Transverse colon (tissue), 4 donors: Measurements from ENCODE around the gene SMIM12. TPM values are rescaled to one million over a fixed set of nuclear protein-coding genes. Genes with fewer than 3 reads are reported as not detected.

ENCODE experiments used
- DNase-seq: peaks from one replicate; pipeline ENCODE4 v3.0.0-alpha.2; 2019
- H3K27ac ChIP-seq, 4 donors: fragments of 200-600 bp; sonication (generic); 2 replicates each; pipeline ENCODE4 v1.5.1; 2016 to 2018; ENCODE audit warnings: inconsistent platforms in 4 of 4
- H3K27me3 ChIP-seq: fragments of 200-600 bp; sonication (generic); 2 replicates; pipeline ENCODE4 v1.5.1; 2017; ENCODE audit warnings: inconsistent platforms
- H3K36me3 ChIP-seq, 4 donors: fragments of 200-600 bp; sonication (generic); 2 replicates each; pipeline ENCODE4 v1.5.1; 2017 to 2019; ENCODE audit warnings: inconsistent platforms in 4 of 4
- H3K4me1 ChIP-seq, 4 donors: fragments of 200-600 bp; sonication (generic); 2 replicates each; pipeline ENCODE4 v1.5.1; 2017 to 2020; ENCODE audit warnings: inconsistent platforms in 4 of 4
- H3K4me3 ChIP-seq, 4 donors: fragments of 200-600 bp; sonication (generic); 1 replicate in 1 of 4; 2 replicates in 3 of 4; pipeline versions ENCODE4 v1.5.1 to v1.6.1; 2017 to 2019; ENCODE audit warnings: inconsistent platforms in 4 of 4
- H3K9me3 ChIP-seq, 2 donors: fragments of 200-600 bp; sonication (generic); 2 replicates each; pipeline ENCODE4 v1.5.1; 2017 to 2019; ENCODE audit warnings: inconsistent platforms in 2 of 2
- EP300 ChIP-seq: sonication (generic); formaldehyde crosslinking; IDR thresholded peaks from one replicate; pipeline ENCODE4 v1.6.1; 2017; ENCODE audit warnings: antibody characterized with exemption, low read depth
- POLR2A ChIP-seq: fragments of 450-650 bp; IDR thresholded peaks from one replicate; pipeline ENCODE4 v1.6.1; 2016; ENCODE audit warnings: antibody characterized with exemption, mild to moderate bottlenecking, moderate library complexity
- POLR2AphosphoS5 ChIP-seq, 3 donors: sonication (generic); formaldehyde crosslinking; IDR thresholded peaks; one replicate each; pipeline ENCODE4 v1.6.1; 2016; ENCODE audit warnings: antibody characterized with exemption in 3 of 3
- WGBS, 2 donors: methylation state at CpG; one replicate each; pipeline ENCODE4 v1.1.5; 2018; ENCODE audit warnings: low coverage in 1 of 2; 5-methylcytosine and 5-hydroxymethylcytosine counted together
- in situ Hi-C, 4 donors: fragments of 200-750 bp; cut with MboI; loops; one replicate each; pipeline versions ENCODE4 v1.15.0 to v1.15.1; 2017; ENCODE audit warnings: low sequenced_read_pairs in 3 of 4, low pct_ligation_motif_present in 1 of 4, low pct_unique_long_range_greater_than_20kb in 1 of 4
- intact Hi-C: fragments of 100-400 bp; cut with DNase I; formaldehyde crosslinking; loops from one replicate; pipeline ENCODE4 v1.15.1; 2023; ENCODE audit warnings: low total_unique reads
- total RNA-seq, 4 donors: library from RNA; depleted of rRNA; stranded (reverse); fragments of >200 nt; gene quantifications; one replicate each; pipeline ENCODE4 v1.1.0, GENCODE V29; 2016
- TF ChIP-seq, protein P1 (sequence below), 5 experiments: fragments of 200-600 bp in 3 of 5; fragments of 450-650 bp in 2 of 5; sonication (generic) in 3 of 5; IDR thresholded peaks; 1 replicate in 2 of 5; 2 replicates in 3 of 5; pipeline ENCODE4 v1.5.1; 2016 to 2017; ENCODE audit warnings: antibody characterized with exemption in 5 of 5, inconsistent platforms in 3 of 5, mild to moderate bottlenecking in 2 of 5, moderate library complexity in 1 of 5

Gene SMIM12
- total RNA-seq, 4 donors from 2014 or later: 14.2 to 42.2 (median 31.5) TPM

DNA sequence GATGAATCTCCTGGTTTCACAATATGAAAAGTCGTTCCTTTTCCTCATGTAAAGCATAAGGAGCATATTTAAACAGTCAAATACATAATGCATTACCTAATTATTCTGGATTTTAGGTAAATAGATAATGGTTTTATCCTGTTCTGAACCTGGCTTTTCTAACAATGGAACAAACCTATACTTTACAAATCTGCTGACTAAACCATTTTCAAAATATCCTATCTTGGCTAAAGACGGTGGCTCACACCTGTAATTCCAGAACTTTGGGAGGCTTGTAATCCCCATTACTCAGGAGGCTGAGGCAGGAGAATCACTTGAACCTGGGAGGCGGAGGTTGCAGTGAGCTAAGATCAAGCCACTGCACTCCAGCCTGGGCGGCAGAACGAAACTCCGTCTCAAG lies 2.9 kb downstream of the SMIM12 start:
- TF ChIP-seq POLR2A (no peak), EP300 (no peak), POLR2AphosphoS5 (IDR thresholded peaks at IDR 0.05) (no peak)
- TF ChIP-seq, protein P1, sequence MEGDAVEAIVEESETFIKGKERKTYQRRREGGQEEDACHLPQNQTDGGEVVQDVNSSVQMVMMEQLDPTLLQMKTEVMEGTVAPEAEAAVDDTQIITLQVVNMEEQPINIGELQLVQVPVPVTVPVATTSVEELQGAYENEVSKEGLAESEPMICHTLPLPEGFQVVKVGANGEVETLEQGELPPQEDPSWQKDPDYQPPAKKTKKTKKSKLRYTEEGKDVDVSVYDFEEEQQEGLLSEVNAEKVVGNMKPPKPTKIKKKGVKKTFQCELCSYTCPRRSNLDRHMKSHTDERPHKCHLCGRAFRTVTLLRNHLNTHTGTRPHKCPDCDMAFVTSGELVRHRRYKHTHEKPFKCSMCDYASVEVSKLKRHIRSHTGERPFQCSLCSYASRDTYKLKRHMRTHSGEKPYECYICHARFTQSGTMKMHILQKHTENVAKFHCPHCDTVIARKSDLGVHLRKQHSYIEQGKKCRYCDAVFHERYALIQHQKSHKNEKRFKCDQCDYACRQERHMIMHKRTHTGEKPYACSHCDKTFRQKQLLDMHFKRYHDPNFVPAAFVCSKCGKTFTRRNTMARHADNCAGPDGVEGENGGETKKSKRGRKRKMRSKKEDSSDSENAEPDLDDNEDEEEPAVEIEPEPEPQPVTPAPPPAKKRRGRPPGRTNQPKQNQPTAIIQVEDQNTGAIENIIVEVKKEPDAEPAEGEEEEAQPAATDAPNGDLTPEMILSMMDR (IDR thresholded peaks at IDR 0.05): no peak
- 94% methylated on average over 1 to 6 of the region's 6 CpGs for WGBS, 2 donors
- no peaks in the 10 kb centered on the region for H3K9me3 ChIP-seq

DNA sequence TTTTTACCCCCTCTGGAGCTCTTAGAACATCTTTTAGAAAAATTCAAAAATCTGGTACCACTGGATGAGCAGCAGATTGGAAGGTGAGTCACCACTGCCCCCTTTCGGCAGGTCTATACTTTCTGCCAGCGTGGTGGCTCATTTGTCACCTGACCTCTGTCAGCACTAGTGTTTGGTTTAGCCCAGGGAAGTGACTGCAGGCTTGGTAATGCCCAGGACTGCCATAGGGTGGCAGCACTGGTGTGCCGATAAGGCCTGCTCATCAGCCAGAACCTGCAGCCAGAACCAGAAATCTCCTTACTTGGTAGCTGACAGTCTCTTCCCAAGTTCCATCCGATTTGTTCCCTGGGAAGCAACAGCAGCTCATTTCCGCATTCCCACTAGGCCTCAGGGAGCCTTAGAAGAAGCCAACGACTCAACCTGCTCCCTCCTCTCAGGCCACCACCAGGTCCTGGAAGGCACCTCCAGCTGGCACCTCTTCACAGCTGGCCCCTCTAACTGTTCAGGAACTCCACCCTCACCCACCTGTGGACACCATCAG lies 6.8 kb downstream of the SMIM12 start:
- peak in 2 of 3 donors; percentile 28 to 32 for TF ChIP-seq POLR2AphosphoS5 (IDR thresholded peaks at IDR 0.05)
- no peak for TF ChIP-seq EP300
- TF ChIP-seq, protein P1 (IDR thresholded peaks at IDR 0.05): peak; percentile 87 to 99 (median 95)
- no peak for TF ChIP-seq POLR2A
- WGBS, 2 donors: 10 to 38% methylated on average over 2 to 6 of the region's 6 CpGs
- in situ Hi-C loops: no loop called here
- intact Hi-C loops: no loop called here
- Histone ChIP-seq H3K27me3 (no peaks in the 10 kb centered on the region), H3K4me3 (no peak overlapping the region), H3K36me3 (peaks cover 0 to 12% (median 5%) of the 10 kb centered on the region in 4 donors), H3K9me3 (no peaks in the 10 kb centered on the region), H3K4me1 (peaks cover 0 to 18% (median 2%) of the 10 kb centered on the region in 4 donors), H3K27ac (peak overlapping the region; percentile 42 to 66 (median 50))
- DNase-seq: peak; percentile 92

More for the DNA sequence above, 2.9 kb downstream of the SMIM12 start:
- H3K36me3 ChIP-seq: peaks cover 0 to 12% (median 5%) of the 10 kb centered on the region in 4 donors
- H3K4me1 ChIP-seq: peaks cover 11 to 27% (median 21%) of the 10 kb centered on the region in 4 donors
- in situ Hi-C loops (no loop called here), intact Hi-C loops (no loop called here)
- no peak for DNase-seq
- H3K27ac ChIP-seq: no peak overlapping the region
- H3K27me3 ChIP-seq: no peaks in the 10 kb centered on the region
- H3K4me3 ChIP-seq: no peak overlapping the region

DNA sequence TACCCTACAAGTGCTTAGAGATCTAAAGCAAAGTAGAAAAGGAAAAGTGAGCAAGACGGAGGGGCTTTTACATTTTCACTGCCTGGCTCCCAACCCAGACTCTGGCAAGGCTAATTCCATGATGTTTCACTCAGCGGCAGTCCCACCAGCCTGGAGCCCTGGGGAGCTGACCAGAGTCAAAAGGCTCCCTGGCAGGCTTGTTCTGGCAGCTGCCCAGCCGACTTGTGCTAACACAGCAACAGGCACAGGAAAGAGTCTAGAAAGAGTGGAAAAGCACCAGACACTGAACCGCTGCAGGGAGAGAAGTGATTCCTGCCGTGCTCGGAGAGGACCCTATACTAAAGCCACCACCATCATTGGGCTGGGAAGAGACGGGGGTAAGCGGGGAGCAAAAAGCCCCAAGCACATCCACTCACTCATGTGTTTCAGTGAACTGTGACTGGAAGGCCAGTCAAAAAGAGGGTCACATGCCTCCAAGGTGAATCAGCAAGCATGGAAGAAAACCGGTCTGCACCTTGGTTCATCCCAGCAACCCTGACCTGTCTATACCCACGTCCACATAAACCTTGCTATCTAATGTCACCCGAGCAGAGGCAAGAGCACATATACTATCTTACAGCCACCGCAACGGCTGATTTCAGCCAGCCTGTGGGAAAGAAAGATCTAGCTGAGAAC lies 8.0 kb downstream of the SMIM12 start:
- Histone ChIP-seq H3K4me3 (no peak overlapping the region), H3K36me3 (peaks cover 0 to 12% (median 5%) of the 10 kb centered on the region in 4 donors), H3K27me3 (no peaks in the 10 kb centered on the region), H3K4me1 (peaks cover 0 to 14% (median 0%) of the 10 kb centered on the region in 4 donors), H3K9me3 (no peaks in the 10 kb centered on the region), H3K27ac (peak overlapping the region in 2 of 4 donors; percentile 1 to 41)
- no peak for TF ChIP-seq EP300
- TF ChIP-seq POLR2A: no peak
- no peak for TF ChIP-seq POLR2AphosphoS5 (IDR thresholded peaks at IDR 0.05)
- TF ChIP-seq, protein P1 (IDR thresholded peaks at IDR 0.05): no peak
- no peak for DNase-seq
- in situ Hi-C loops (no loop called here), intact Hi-C loops (no loop called here)
- 89 to 92% methylated on average over 6 to 13 of the region's 13 CpGs for WGBS, 2 donors

DNA sequence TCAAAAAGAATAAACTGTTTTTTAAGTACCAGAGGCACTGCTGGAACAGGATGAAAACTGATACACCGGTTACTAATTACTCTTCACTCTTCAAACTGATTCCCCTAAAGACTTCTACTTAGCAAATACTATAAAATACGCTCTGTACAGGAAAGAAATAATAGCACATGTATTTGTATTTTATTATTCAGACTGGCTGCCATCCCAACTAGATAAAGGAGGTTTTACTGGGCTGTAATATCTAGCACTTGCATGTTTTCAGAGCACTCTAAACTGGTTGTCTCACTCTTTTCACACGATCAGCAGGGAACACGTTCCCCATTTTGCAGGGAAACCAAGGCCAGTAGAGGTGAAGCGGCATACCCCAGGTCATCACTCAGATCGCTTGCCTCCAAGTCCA lies 9.2 kb downstream of the SMIM12 start:
- intact Hi-C loops (no loop called here), in situ Hi-C loops (no loop called here)

More for the DNA sequence above, 9.2 kb downstream of the SMIM12 start:
- no peak overlapping the region for H3K4me3 ChIP-seq
- DNase-seq: no peak
- no peaks in the 10 kb centered on the region for H3K9me3 ChIP-seq
- H3K27me3 ChIP-seq: no peaks in the 10 kb centered on the region
- peaks cover 0 to 14% (median 0%) of the 10 kb centered on the region in 4 donors for H3K4me1 ChIP-seq
- H3K27ac ChIP-seq: peak overlapping the region in 1 of 4 donors; percentile 1
- H3K36me3 ChIP-seq: peaks cover 0 to 8% (median 3%) of the 10 kb centered on the region in 4 donors
- WGBS, 2 donors: 57 to 71% methylated on average over 5 to 6 of the region's 6 CpGs
- TF ChIP-seq POLR2A (no peak), EP300 (no peak), POLR2AphosphoS5 (IDR thresholded peaks at IDR 0.05) (no peak)
- TF ChIP-seq, protein P1 (IDR thresholded peaks at IDR 0.05): no peak
